ENCODE measurements around the gene ATP9B. TPM values are rescaled to one million over a fixed set of nuclear protein-coding genes. Genes with fewer than 3 reads are reported as not detected.
"Not testable (repeated sequence)": the region's sequence is repeated elsewhere in the genome, so short reads cannot be mapped to it uniquely, and the experiment has no call there.

The ATP9B gene
- total RNA-seq, 1 experiment from 2014 or later = 17.9 TPM

GRCh38 chr18:79283929-79284328 lies 214.7 kb downstream of the ATP9B start:
- ChIA-PET CTCF (no interaction called here), POLR2A (ENCODE audit: low non-redundant PET) (no interaction called here)
- no peaks in the 10 kb centered on the region for H3K9me3 ChIP-seq (ENCODE audit: low read depth, low read length, poor library complexity, severe bottlenecking)
- TF ChIP-seq CTCF (conservative IDR thresholded peaks at IDR 0.05; ENCODE audit: low read depth, low read length) (no peak), EZH2 (IDR thresholded peaks at IDR 0.05; ENCODE audit: borderline replicate concordance, low read depth, low read length, poor library complexity, severe bottlenecking) (no peak)
- H3K27me3 ChIP-seq (replicated peaks; ENCODE audit: insufficient read depth, low read depth, low read length, poor library complexity) = no peaks in the 10 kb centered on the region
- no TSS peak for BruUV-seq (replicated peaks)
- DNase-seq (ENCODE audit: low spot score) = peak; percentile 27
- no peaks in the 10 kb centered on the region for H3K36me3 ChIP-seq (ENCODE audit: insufficient read depth, low read length, poor library complexity, severe bottlenecking)
- H3K4me1 ChIP-seq (ENCODE audit: insufficient read depth, low read length, poor library complexity, severe bottlenecking) = peaks cover 8% of the 10 kb centered on the region
- H3K27ac ChIP-seq (ENCODE audit: low read depth, low read length, poor library complexity, severe bottlenecking) = no peak overlapping the region
- intact Hi-C loops (cut with micrococcal nuclease; ENCODE audit: unreplicated experiment) = no loop called here
- no peak overlapping the region for H3K4me3 ChIP-seq (ENCODE audit: low read depth, low read length, poor library complexity, severe bottlenecking)

GRCh38 chr18:79285191-79285590 lies 216.0 kb downstream of the ATP9B start:
- H3K9me3 ChIP-seq (ENCODE audit: low read depth, low read length, poor library complexity, severe bottlenecking); CTCF ChIA-PET; H3K4me3 ChIP-seq (ENCODE audit: low read depth, low read length, poor library complexity, severe bottlenecking); intact Hi-C loops (cut with micrococcal nuclease; ENCODE audit: unreplicated experiment); H3K4me1 ChIP-seq (ENCODE audit: insufficient read depth, low read length, poor library complexity, severe bottlenecking); BruUV-seq (replicated peaks); H3K36me3 ChIP-seq (ENCODE audit: insufficient read depth, low read length, poor library complexity, severe bottlenecking); DNase-seq (ENCODE audit: low spot score); H3K27me3 ChIP-seq (replicated peaks; ENCODE audit: insufficient read depth, low read depth, low read length, poor library complexity); H3K27ac ChIP-seq (ENCODE audit: low read depth, low read length, poor library complexity, severe bottlenecking); POLR2A ChIA-PET (ENCODE audit: low non-redundant PET): not testable (repeated sequence)

- POLR2A ChIA-PET (ENCODE audit: low non-redundant PET); H3K27me3 ChIP-seq (replicated peaks; ENCODE audit: insufficient read depth, low read depth, low read length, poor library complexity); H3K4me1 ChIP-seq (ENCODE audit: insufficient read depth, low read length, poor library complexity, severe bottlenecking); CTCF ChIA-PET; H3K4me3 ChIP-seq (ENCODE audit: low read depth, low read length, poor library complexity, severe bottlenecking); H3K36me3 ChIP-seq (ENCODE audit: insufficient read depth, low read length, poor library complexity, severe bottlenecking); BruUV-seq (replicated peaks); H3K27ac ChIP-seq (ENCODE audit: low read depth, low read length, poor library complexity, severe bottlenecking); H3K9me3 ChIP-seq (ENCODE audit: low read depth, low read length, poor library complexity, severe bottlenecking); intact Hi-C loops (cut with micrococcal nuclease; ENCODE audit: unreplicated experiment); DNase-seq (ENCODE audit: low spot score): not testable (repeated sequence)
These were observed 221.2 kb downstream of the ATP9B start for GRCh38 chr18:79290409-79290808.

- intact Hi-C loops (cut with micrococcal nuclease; ENCODE audit: unreplicated experiment) = no loop called here
- no TSS peak for BruUV-seq (replicated peaks)
- H3K27ac ChIP-seq (ENCODE audit: low read depth, low read length, poor library complexity, severe bottlenecking) = no peak overlapping the region
- H3K9me3 ChIP-seq (ENCODE audit: low read depth, low read length, poor library complexity, severe bottlenecking) = no peaks in the 10 kb centered on the region
- ChIA-PET POLR2A (ENCODE audit: low non-redundant PET) (no interaction called here), CTCF (no interaction called here)
- no peak for TF ChIP-seq CTCF (conservative IDR thresholded peaks at IDR 0.05; ENCODE audit: low read depth, low read length)
- no peak for TF ChIP-seq EZH2 (IDR thresholded peaks at IDR 0.05; ENCODE audit: borderline replicate concordance, low read depth, low read length, poor library complexity, severe bottlenecking)
- H3K4me3 ChIP-seq (ENCODE audit: low read depth, low read length, poor library complexity, severe bottlenecking) = no peak overlapping the region
- no peak for DNase-seq (ENCODE audit: low spot score)
- no peaks in the 10 kb centered on the region for H3K4me1 ChIP-seq (ENCODE audit: insufficient read depth, low read length, poor library complexity, severe bottlenecking)
- no peaks in the 10 kb centered on the region for H3K36me3 ChIP-seq (ENCODE audit: insufficient read depth, low read length, poor library complexity, severe bottlenecking)
- H3K27me3 ChIP-seq (replicated peaks; ENCODE audit: insufficient read depth, low read depth, low read length, poor library complexity) = no peaks in the 10 kb centered on the region
These were observed 221.7 kb downstream of the ATP9B start for GRCh38 chr18:79290876-79291275.

Measured in A673 (cell line).